Hepatocyte (in vitro differentiated cells): ENCODE results near the gene TRMT11.

Experiments used
- EZH2 ChIP-seq: fragments of 200-600 bp; sonication (generic); IDR thresholded peaks from 2 replicates; pipeline ENCODE4 v1.6.1; 2016; ENCODE audit warnings: antibody characterized with exemption, mild to moderate bottlenecking, borderline replicate concordance
- EZH2phosphoT487 ChIP-seq: fragments of 200-600 bp; sonication (generic); IDR thresholded peaks from one replicate; pipeline ENCODE4 v1.6.1; 2018; ENCODE audit warnings: antibody characterized with exemption, mild to moderate bottlenecking, low read depth, moderate library complexity; ENCODE audit not compliant: unreplicated experiment, severe bottlenecking
- TF ChIP-seq, protein P1 (sequence below): fragments of 200-600 bp; sonication (generic); IDR thresholded peaks from 2 replicates; pipeline ENCODE4 v1.5.1; 2016; ENCODE audit warnings: antibody characterized with exemption, mild to moderate bottlenecking; ENCODE audit not compliant: poor library complexity

DNA sequence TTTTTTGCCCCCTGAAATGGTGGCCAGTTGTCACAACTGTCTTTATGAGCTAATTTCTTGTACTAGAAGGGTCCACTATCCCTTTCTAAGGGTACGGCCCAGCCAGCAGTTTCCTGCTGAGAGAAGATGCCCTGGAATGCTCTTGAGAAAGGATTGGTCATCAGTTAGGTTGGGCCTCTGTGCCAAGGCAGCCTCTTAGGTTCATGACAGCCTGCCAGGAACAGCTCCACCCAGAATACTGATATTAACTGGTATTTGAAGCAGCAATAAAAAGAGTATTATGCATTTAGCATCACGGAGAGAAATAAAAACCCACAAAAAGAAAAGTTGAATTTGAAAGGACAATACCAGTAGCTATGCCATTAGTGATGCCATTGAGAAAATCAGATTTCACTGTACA, 38.7 kb upstream of the TRMT11 start:
- TF ChIP-seq, protein P1, sequence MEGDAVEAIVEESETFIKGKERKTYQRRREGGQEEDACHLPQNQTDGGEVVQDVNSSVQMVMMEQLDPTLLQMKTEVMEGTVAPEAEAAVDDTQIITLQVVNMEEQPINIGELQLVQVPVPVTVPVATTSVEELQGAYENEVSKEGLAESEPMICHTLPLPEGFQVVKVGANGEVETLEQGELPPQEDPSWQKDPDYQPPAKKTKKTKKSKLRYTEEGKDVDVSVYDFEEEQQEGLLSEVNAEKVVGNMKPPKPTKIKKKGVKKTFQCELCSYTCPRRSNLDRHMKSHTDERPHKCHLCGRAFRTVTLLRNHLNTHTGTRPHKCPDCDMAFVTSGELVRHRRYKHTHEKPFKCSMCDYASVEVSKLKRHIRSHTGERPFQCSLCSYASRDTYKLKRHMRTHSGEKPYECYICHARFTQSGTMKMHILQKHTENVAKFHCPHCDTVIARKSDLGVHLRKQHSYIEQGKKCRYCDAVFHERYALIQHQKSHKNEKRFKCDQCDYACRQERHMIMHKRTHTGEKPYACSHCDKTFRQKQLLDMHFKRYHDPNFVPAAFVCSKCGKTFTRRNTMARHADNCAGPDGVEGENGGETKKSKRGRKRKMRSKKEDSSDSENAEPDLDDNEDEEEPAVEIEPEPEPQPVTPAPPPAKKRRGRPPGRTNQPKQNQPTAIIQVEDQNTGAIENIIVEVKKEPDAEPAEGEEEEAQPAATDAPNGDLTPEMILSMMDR: no peak
- no peak for TF ChIP-seq EZH2
- no peak for TF ChIP-seq EZH2phosphoT487
